Measurements from ENCODE around the gene PHYHD1.
A peak's percentile ranks its signal among the peaks of the same experiment; 100 is the strongest.

The PHYHD1 gene

GRCh38 chr9:128920381-128921058, at the start of gene PHYHD1:
PHYHD1 (plus strand) TSS chr9:128920982; CDS start chr9:128922324, 1,342 bp downstream.
- DNase-seq (ENCODE audit: low read depth) = peak; percentile 36

- DNase-seq (ENCODE audit: low read depth) = no peak
Observed at GRCh38 chr9:128877852-128878251, 42.9 kb upstream of the PHYHD1 start.

GRCh38 chr9:128881884-128882676, 38.7 kb upstream of the PHYHD1 start, which contains the start of the genes KYAT1 and LRRC8A:
KYAT1 (minus strand) TSS chr9:128881950; CDS start chr9:128845405, 36,545 bp downstream.
LRRC8A (plus strand) TSS chr9:128882133; CDS start chr9:128907165, 25,032 bp downstream.
- DNase-seq (ENCODE audit: low read depth) = peak; percentile 79

- no peak for DNase-seq (ENCODE audit: low read depth)
Observed at GRCh38 chr9:128882677-128883603, 37.8 kb upstream of the PHYHD1 start.

DNA sequence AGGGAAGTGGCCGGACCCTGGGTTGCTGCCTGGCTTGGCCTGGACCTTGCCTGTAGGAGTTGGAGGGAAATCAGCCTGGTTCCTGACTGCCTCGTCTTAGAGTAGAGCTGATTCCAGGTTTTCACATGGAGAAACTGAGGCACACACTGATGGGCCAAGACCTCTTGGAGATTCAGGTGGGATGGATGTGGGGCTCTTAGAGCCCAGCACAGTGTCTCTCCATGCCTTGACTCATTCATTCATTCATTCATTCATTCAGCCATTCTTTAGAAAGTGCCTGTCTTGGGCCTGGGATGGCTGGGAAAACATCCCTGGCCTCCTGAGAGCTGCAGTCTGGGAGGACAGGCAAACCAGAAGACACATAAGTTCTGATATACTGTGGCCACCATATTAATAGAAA, 36.6 kb upstream of the PHYHD1 start:
- no peak for DNase-seq (ENCODE audit: low read depth)

DNA sequence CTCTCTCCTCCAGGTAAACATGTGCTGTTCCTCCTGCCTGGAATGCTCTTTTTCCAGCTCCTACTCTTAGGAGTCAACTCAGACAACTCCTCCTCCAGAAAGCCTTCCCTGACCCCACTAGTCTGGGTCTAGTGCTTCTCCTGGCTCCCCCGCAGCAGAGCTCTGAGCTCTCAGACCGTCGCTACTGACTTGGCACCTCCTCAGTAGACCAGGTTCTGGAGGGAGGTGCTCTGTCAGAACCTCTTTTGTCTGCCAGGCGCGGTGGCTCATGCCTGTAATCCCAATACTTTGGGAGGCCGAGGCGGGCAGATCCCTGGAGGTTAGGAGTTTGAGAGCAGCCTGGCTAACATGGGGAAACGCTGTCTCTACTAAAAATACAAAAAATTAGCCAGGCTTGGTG, 35.4 kb upstream of the PHYHD1 start:
- DNase-seq (ENCODE audit: low read depth) = no peak

DNA sequence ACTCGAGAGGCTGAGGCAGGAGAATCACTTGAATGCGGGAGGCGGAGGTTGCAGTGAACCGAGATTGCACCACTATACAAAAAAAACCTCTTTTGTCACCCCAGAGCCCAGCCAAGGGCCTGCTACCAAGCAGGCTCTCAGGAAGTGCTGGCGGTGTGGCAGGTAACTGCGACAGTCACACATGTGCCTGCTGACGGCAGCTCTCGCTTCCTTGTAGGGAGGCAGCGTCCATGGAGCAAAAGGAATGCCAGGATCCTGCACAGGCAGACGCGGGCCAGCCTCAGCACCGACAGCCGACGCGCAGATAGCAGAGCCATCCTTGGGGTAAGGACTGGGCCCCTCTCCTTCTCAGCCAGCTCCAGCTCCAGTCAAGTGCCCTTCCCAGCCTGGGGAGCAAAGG, 35.0 kb upstream of the PHYHD1 start:
- no peak for DNase-seq (ENCODE audit: low read depth)

DNA sequence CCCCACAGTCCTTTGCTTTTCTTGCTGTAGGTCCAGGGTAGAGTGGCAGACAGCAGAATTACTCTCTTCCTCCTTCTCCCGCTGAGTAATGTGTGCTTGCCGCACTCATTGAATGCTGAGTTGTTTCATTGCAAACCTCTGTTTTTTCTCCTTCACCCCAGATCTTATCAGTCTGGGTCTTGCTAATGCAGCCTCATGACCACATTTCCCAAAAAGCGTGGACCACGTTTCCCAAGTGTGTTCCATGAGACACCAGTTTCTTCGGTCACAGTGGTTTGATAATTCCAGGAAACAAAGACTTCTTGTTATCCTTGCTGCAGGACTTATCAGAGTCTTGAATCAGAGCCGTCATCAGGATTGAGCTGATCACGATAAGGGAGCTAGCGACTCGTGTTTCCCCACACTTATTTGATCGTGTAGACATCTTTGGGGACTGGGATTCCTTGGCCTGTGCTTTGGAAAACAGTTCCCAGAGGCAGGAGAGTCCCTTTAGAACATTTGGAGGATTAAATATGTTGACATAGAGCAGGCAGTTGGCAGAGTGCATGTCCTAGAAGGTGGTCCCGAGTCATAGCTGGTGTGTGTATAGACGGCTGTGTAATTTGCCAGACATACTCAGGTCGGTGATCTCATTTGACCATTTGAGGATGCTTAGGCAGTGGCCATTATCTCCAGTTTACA, 34.4 kb upstream of the PHYHD1 start:
- DNase-seq (ENCODE audit: low read depth) = no peak

GRCh38 chr9:128887049-128887448, 33.7 kb upstream of the PHYHD1 start:
- no peak for DNase-seq (ENCODE audit: low read depth)

GRCh38 chr9:128887914-128888350, 32.9 kb upstream of the PHYHD1 start:
- no peak for DNase-seq (ENCODE audit: low read depth)

GRCh38 chr9:128891321-128892220, 29.2 kb upstream of the PHYHD1 start:
- DNase-seq (ENCODE audit: low read depth) = no peak

GRCh38 chr9:128892221-128892921, 28.4 kb upstream of the PHYHD1 start:
- DNase-seq (ENCODE audit: low read depth) = no peak

GRCh38 chr9:128893354-128893753, 27.4 kb upstream of the PHYHD1 start:
- DNase-seq (ENCODE audit: low read depth) = no peak

DNA sequence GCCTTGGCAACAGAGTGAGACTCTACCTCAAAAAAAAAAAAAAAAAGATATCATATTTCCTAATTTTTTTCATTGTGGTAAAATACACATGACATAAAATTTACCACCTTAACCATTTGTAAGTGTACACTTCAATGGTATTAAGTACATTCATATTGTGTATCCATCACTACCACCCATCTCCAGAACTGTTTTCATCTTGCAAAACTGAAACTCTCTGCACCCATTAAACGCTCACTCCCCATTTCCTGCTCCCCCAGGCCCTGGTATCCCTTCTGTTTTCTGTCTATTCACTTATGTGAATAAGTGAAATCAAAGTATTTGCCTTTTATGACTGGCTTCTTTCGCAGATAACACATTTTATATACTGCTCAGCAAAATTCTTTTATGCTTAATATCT, 26.0 kb upstream of the PHYHD1 start:
- DNase-seq (ENCODE audit: low read depth) = no peak

DNA sequence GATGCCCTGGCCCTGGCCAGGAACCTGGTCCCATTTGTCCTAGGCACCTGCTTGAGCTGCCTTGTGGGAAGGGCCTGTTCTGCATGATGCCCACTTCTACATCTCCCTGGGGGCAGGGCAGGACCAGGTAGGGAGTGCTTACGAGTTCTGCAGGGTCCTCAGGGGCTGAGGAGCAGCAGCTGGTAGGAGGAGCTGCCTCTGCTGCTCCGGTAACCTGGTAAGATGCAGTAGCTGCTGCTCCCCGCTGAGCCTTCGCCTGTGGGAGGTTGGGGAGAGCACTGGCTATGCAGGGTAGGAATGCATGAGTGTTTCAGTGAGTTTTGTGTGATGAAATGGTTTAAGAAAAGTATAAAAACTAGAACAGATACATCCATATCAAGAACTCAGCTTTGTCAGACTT, 25.2 kb upstream of the PHYHD1 start:
- DNase-seq (ENCODE audit: low read depth) = no peak

GRCh38 chr9:128898382-128898781, 22.4 kb upstream of the PHYHD1 start:
- no peak for DNase-seq (ENCODE audit: low read depth)

DNA sequence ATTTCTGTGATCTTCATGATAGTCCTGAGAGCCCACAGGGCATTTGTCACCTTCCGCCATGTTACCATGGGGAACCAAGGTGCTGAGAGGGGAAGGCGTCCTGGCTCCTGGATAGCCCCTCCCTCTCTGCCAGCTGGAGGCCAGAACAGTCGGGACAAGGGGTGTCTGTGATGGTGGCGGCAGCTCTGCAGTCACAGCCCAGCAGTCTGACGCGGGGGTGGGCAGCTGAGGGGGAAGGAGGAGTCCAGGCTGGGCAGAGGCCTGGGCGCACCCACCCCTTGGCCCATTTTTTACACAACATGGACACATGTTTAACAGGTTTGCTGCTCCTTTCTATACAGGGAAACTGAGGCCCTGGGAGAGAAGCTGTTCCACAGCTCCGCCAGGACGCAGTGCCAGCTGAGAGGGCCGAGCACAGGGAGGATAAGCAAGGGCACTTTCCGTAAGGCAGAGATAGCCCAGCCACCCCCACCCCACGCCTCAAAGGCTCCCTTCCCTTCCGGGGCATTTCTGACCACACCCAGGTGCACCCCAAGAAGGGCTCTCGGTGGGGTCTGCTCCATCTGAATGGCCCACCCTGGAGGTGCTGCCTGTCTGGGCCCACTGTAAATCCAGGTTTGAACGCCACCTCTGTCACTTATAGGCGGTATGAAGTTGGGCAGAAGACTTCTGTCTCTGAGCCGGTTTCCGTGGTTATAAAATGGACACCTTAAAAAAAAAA, 21.8 kb upstream of the PHYHD1 start:
- DNase-seq (ENCODE audit: low read depth) = no peak

- DNase-seq (ENCODE audit: low read depth) = no peak
Observed at GRCh38 chr9:128899566-128900322, 21.0 kb upstream of the PHYHD1 start.

Data from HS-5 (cell line).